Chondrocyte (in vitro differentiated cells): ENCODE results near the gene TMEM132D. TPM values are rescaled to one million over a fixed set of nuclear protein-coding genes. Genes with fewer than 3 reads are reported as not detected.

ENCODE experiments used
- DNase-seq: peaks from one replicate; pipeline ENCODE4 v3.0.0; 2021; ENCODE audit warnings: mixed read lengths, low spot score
- H3K27ac Mint-ChIP-seq: one replicate; pipeline ENCODE4 v1.8.0; 2021; ENCODE audit warnings: mild to moderate bottlenecking, moderate library complexity, mixed read lengths; ENCODE audit not compliant: unreplicated experiment
- H3K27me3 Mint-ChIP-seq: 2 replicates; pipeline ENCODE4 v1.8.0; 2021; ENCODE audit warnings: low read depth, mixed read lengths
- H3K36me3 Mint-ChIP-seq: 2 replicates; pipeline ENCODE4 v1.8.0; 2021; ENCODE audit warnings: low read depth, mixed read lengths
- H3K4me1 Mint-ChIP-seq: 2 replicates; pipeline ENCODE4 v1.8.0; 2021; ENCODE audit warnings: low read depth, mild to moderate bottlenecking, mixed read lengths
- H3K4me3 Mint-ChIP-seq: one replicate; pipeline ENCODE4 v1.8.0; 2021; ENCODE audit warnings: mild to moderate bottlenecking, moderate library complexity, mixed read lengths; ENCODE audit not compliant: unreplicated experiment
- H3K9me3 Mint-ChIP-seq: 2 replicates; pipeline ENCODE4 v1.8.0; 2021; ENCODE audit warnings: low read depth, mixed read lengths
- CTCF ChIP-seq: fragments of 200-600 bp; sonication (generic); IDR thresholded peaks from 2 replicates; pipeline ENCODE4 v1.5.0; 2021; ENCODE audit warnings: antibody characterized with exemption, mild to moderate bottlenecking, moderate library complexity
- total RNA-seq: library from RNA; stranded (reverse); gene quantifications from 3 replicates; pipeline ENCODE4 v1.2.1, GENCODE V29; 2021

Gene TMEM132D
- total RNA-seq, 1 donor from 2014 or later: 3.1 TPM

GRCh38 chr12:129561304-129561703, 342.5 kb downstream of the TMEM132D start:
- Mint-ChIP-seq H3K27me3 (no peaks in the 10 kb centered on the region), H3K36me3 (peaks cover 2% of the 10 kb centered on the region), H3K9me3 (peaks cover 17% of the 10 kb centered on the region), H3K4me1 (peaks cover 5% of the 10 kb centered on the region), H3K27ac (no peak overlapping the region), H3K4me3 (no peak overlapping the region)
- TF ChIP-seq CTCF: no peak
- no peak for DNase-seq

- DNase-seq: no peak
- Mint-ChIP-seq H3K4me3 (no peak overlapping the region), H3K27ac (no peak overlapping the region), H3K9me3 (peaks cover 17% of the 10 kb centered on the region), H3K4me1 (peaks cover 5% of the 10 kb centered on the region), H3K36me3 (peaks cover 2% of the 10 kb centered on the region), H3K27me3 (no peaks in the 10 kb centered on the region)
- no peak for TF ChIP-seq CTCF
These were observed 344.0 kb downstream of the TMEM132D start for GRCh38 chr12:129559776-129560175.

GRCh38 chr12:129558036-129558435, 345.8 kb downstream of the TMEM132D start:
- no peak for TF ChIP-seq CTCF
- H3K27me3 Mint-ChIP-seq: no peaks in the 10 kb centered on the region
- peaks cover 4% of the 10 kb centered on the region for H3K36me3 Mint-ChIP-seq
- peaks cover 23% of the 10 kb centered on the region for H3K9me3 Mint-ChIP-seq
- no peak for DNase-seq
- H3K4me3 Mint-ChIP-seq: no peak overlapping the region
- peak overlapping the region; percentile 32 for H3K27ac Mint-ChIP-seq
- H3K4me1 Mint-ChIP-seq: peaks cover 7% of the 10 kb centered on the region

- no peak for DNase-seq
- Mint-ChIP-seq H3K27ac (no peak overlapping the region), H3K4me3 (no peak overlapping the region), H3K9me3 (peaks cover 22% of the 10 kb centered on the region), H3K4me1 (peaks cover 7% of the 10 kb centered on the region), H3K27me3 (no peaks in the 10 kb centered on the region), H3K36me3 (peaks cover 4% of the 10 kb centered on the region)
- TF ChIP-seq CTCF: no peak
These were observed 347.7 kb downstream of the TMEM132D start for GRCh38 chr12:129556082-129556481.

GRCh38 chr12:129552996-129553750, 350.7 kb downstream of the TMEM132D start:
- Mint-ChIP-seq H3K27ac (no peak overlapping the region), H3K9me3 (peaks cover 38% of the 10 kb centered on the region), H3K4me1 (peaks cover 6% of the 10 kb centered on the region), H3K4me3 (no peak overlapping the region), H3K36me3 (peaks cover 2% of the 10 kb centered on the region), H3K27me3 (no peaks in the 10 kb centered on the region)
- DNase-seq: no peak
- no peak for TF ChIP-seq CTCF
